ENCODE results near the gene TMEM174.

DNA sequence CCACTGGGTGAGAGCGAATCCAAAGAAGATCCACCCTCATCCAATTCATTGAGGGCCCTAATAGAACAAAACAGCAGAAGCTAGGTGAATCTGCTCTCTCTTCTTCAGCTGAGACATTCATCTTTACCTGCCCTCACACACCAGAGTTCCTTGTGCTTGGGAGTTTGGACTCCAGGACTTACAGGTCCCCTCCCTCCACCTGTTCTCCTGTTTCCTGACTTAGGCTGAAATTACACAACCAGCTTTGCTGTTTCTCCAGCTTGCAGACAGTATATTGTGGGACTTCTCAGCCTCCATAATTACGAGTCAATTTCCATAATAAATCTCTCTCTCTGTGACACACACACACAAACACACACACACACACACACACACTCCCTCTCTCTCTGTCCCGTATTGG lies 33.5 kb upstream of the TMEM174 start:
- no peak for TF ChIP-seq POLR2A (IDR thresholded peaks at IDR 0.05; ENCODE audit: low read depth, low read length)
- TF ChIP-seq TAF1 (IDR thresholded peaks at IDR 0.05; ENCODE audit: borderline replicate concordance, low read depth, low read length) = no peak
